Measurements from ENCODE around the gene PLSCR2.

Gene PLSCR2

GRCh38 chr3:146390006-146390772 lies 79.2 kb downstream of the PLSCR2 start:
- Histone ChIP-seq H3K4me3 (no peak overlapping the region), H3K27ac (no peak overlapping the region), H3K9me3 (ENCODE audit: low read depth, low read length) (no peaks in the 10 kb centered on the region), H3K9ac (ENCODE audit: insufficient read length) (no peak overlapping the region), H3K36me3 (ENCODE audit: insufficient read depth, low read length) (no peaks in the 10 kb centered on the region)
- no peak for TF ChIP-seq FOXP2 (optimal IDR thresholded peaks at IDR 0.05; ENCODE audit: control extremely low read depth, extremely low read length, insufficient read depth)
- DNase-seq (ENCODE audit: low read depth, low spot score), result no peak

DNA sequence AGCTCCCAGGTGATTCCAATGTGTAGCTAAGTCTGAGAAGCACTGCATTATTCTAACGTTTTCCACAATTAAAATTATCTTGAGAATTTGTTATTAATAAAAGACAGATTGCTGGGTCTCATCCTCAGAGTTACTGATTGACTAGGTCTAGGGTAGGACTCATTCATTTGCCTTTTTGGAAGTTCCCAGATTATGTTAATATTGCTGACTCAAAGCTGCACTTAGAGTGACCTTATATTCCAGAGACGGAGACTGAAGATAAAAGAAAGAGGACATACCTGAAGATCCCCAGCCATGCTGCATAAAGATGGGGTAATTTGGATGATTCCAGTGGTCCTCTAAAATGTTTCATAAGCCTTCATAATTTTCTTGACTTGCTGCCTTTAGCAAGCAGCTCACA lies 81.8 kb downstream of the PLSCR2 start:
- Histone ChIP-seq H3K36me3 (ENCODE audit: insufficient read depth, low read length) (no peaks in the 10 kb centered on the region), H3K9ac (ENCODE audit: insufficient read length) (no peak overlapping the region), H3K27ac (no peak overlapping the region), H3K4me3 (no peak overlapping the region), H3K9me3 (ENCODE audit: low read depth, low read length) (no peaks in the 10 kb centered on the region)
- TF ChIP-seq POLR2AphosphoS5 (IDR thresholded peaks at IDR 0.05; ENCODE audit: borderline replicate concordance, low read depth, low read length), result no peak
- TF ChIP-seq FOXP2 (optimal IDR thresholded peaks at IDR 0.05; ENCODE audit: control extremely low read depth, extremely low read length, insufficient read depth), result no peak
- no peak for TF ChIP-seq EZH2 (IDR thresholded peaks at IDR 0.05)
- no peak for DNase-seq (ENCODE audit: low read depth, low spot score)

- H3K27ac ChIP-seq, result no peak overlapping the region
- H3K9ac ChIP-seq (ENCODE audit: insufficient read length), result no peak overlapping the region
- H3K36me3 ChIP-seq (ENCODE audit: insufficient read depth, low read length), result no peaks in the 10 kb centered on the region
- no peak overlapping the region for H3K4me3 ChIP-seq
- no peaks in the 10 kb centered on the region for H3K9me3 ChIP-seq (ENCODE audit: low read depth, low read length)
- no peak for TF ChIP-seq POLR2AphosphoS5 (IDR thresholded peaks at IDR 0.05; ENCODE audit: borderline replicate concordance, low read depth, low read length)
- TF ChIP-seq FOXP2 (optimal IDR thresholded peaks at IDR 0.05; ENCODE audit: control extremely low read depth, extremely low read length, insufficient read depth), result no peak
- no peak for TF ChIP-seq EZH2 (IDR thresholded peaks at IDR 0.05)
- no peak for DNase-seq (ENCODE audit: low read depth, low spot score)
Measured at GRCh38 chr3:146386936-146387335, 82.4 kb downstream of the PLSCR2 start.

GRCh38 chr3:146384786-146385185 lies 84.6 kb downstream of the PLSCR2 start:
- Histone ChIP-seq H3K36me3 (ENCODE audit: insufficient read depth, low read length) (no peaks in the 10 kb centered on the region), H3K9me3 (ENCODE audit: low read depth, low read length) (no peaks in the 10 kb centered on the region), H3K4me3 (no peak overlapping the region), H3K9ac (ENCODE audit: insufficient read length) (no peak overlapping the region), H3K27ac (no peak overlapping the region)
- DNase-seq (ENCODE audit: low read depth, low spot score), result no peak
- TF ChIP-seq EZH2 (IDR thresholded peaks at IDR 0.05) (no peak), POLR2AphosphoS5 (IDR thresholded peaks at IDR 0.05; ENCODE audit: borderline replicate concordance, low read depth, low read length) (no peak), FOXP2 (optimal IDR thresholded peaks at IDR 0.05; ENCODE audit: control extremely low read depth, extremely low read length, insufficient read depth) (no peak)
